Hematopoietic multipotent progenitor cell treated with erythropoietin and hydrocortisone succinate and interleukin-3 and kit ligand, for 6 days (in vitro differentiated cells): ENCODE data around the gene CD63.

ENCODE experiments used
- DNase-seq: peaks from one replicate; pipeline ENCODE4 v3.0.0-alpha.2; 2015

The CD63 gene

GRCh38 chr12:55738123-55739024 lies 9.6 kb upstream of the CD63 start:
- DNase-seq = peak; percentile 96

- DNase-seq = peak; percentile 39
Measured at GRCh38 chr12:55737581-55738122, 8.8 kb upstream of the CD63 start.

- peak; percentile 89 for DNase-seq
Measured at GRCh38 chr12:55736780-55737580, 8.2 kb upstream of the CD63 start.

- DNase-seq = no peak
Measured at GRCh38 chr12:55736076-55736475, 7.3 kb upstream of the CD63 start.

GRCh38 chr12:55734595-55734994 lies 5.8 kb upstream of the CD63 start:
- no peak for DNase-seq

- DNase-seq = peak; percentile 51
Measured at GRCh38 chr12:55733858-55734257, 5.0 kb upstream of the CD63 start.

GRCh38 chr12:55733021-55733555 lies 4.3 kb upstream of the CD63 start:
- no peak for DNase-seq

GRCh38 chr12:55732288-55732687 lies 3.5 kb upstream of the CD63 start:
- DNase-seq = no peak

GRCh38 chr12:55729819-55730818 lies 1.3 kb upstream of the CD63 start:
- DNase-seq = peak; percentile 82

- peak; percentile 58 for DNase-seq
Measured at GRCh38 chr12:55728186-55728938, 447 bp downstream of the CD63 start.

- peak; percentile 77 for DNase-seq
Measured at GRCh38 chr12:55727643-55728185, 1.1 kb downstream of the CD63 start.

- DNase-seq = no peak
Measured at GRCh38 chr12:55726971-55727370, 1.8 kb downstream of the CD63 start.

GRCh38 chr12:55725556-55725955 lies 3.3 kb downstream of the CD63 start:
- no peak for DNase-seq

GRCh38 chr12:55724940-55725309 lies 3.9 kb downstream of the CD63 start:
- DNase-seq = no peak

GRCh38 chr12:55724226-55724939 lies 4.4 kb downstream of the CD63 start:
- peak; percentile 91 for DNase-seq

- no peak for DNase-seq
Measured at GRCh38 chr12:55723516-55724225, 5.1 kb downstream of the CD63 start.

- no peak for DNase-seq
Measured at GRCh38 chr12:55722948-55723347, 5.9 kb downstream of the CD63 start.

GRCh38 chr12:55721601-55722213 lies 7.1 kb downstream of the CD63 start:
- no peak for DNase-seq

GRCh38 chr12:55720894-55721444 lies 7.8 kb downstream of the CD63 start:
- peak; percentile 83 for DNase-seq
